K562 (cell line): ENCODE results near the gene COPA. TPM values are rescaled to one million over a fixed set of nuclear protein-coding genes. Genes with fewer than 3 reads are reported as not detected.

Source experiments
- ZBTB40 ChIP-seq, 2 experiments: fragments of 450-650 bp in 1 of 2; sonication (generic) in 1 of 2; formaldehyde crosslinking in 1 of 2; IDR thresholded peaks; 2 replicates each; pipeline versions ENCODE4 v1.7.1 to v1.9.0; 2016 to 2022; ENCODE audit warnings: inconsistent platforms in 1 of 2, mild to moderate bottlenecking in 1 of 2, missing genetic modification reagents in 1 of 2
- ZNF384 ChIP-seq: IDR thresholded peaks from 2 replicates; pipeline ENCODE4 v1.6.1; 2012; ENCODE audit warnings: low read depth, low read length, improper control_type of control experiment
- ZNF445 ChIP-seq: fragments of 250-450 bp; sonication (Bioruptor Pico); IDR thresholded peaks from 2 replicates; pipeline ENCODE4 v1.4.0; 2020; ENCODE audit warnings: low read depth, mild to moderate bottlenecking, moderate library complexity
- polyA plus RNA-seq, 8 experiments: library from polyadenylated mRNA; depleted of rRNA in 4 of 8; stranded (reverse) in 5 of 8; unstranded in 3 of 8; fragments of >200 nt; fragmentation: Nextera tagmentation in 2 of 8; fragmentation: Illumina TruSeq in 1 of 8; extraction: Ambion mirVana in 2 of 8; extraction: Trizol in 1 of 8; gene quantifications; 2 replicates each; pipeline versions ENCODE4 v1.2.1 to v1.2.3, GENCODE V29; 2011 to 2014; ENCODE audit warnings: inconsistent platforms in 1 of 8, missing spikeins in 1 of 8
- total RNA-seq, 7 experiments: library from RNA; depleted of rRNA in 6 of 7; stranded (reverse); fragments of >200 nt in 6 of 7; fragmentation: Illumina TruSeq in 2 of 7; extraction: Trizol in 2 of 7; gene quantifications; 2 replicates each; pipeline versions ENCODE4 v1.2.1 to v1.2.3, GENCODE V29; 2011 to 2021; ENCODE audit warnings: low replicate concordance in 1 of 7

Gene COPA
- total and polyA plus RNA-seq, 9 of the 15 experiments (the other 6 are each of a cell fraction or from before 2014, with no cell fraction given): 49.8 to 222 (median 110) TPM

GRCh38 chr1:160346463-160346862 is 3.4 kb upstream of the COPA start (continued):
- TF ChIP-seq ZBTB40 (IDR thresholded peaks at IDR 0.05) (peak; percentile 84), ZBTB40 (CRISPR knock-in tag; IDR thresholded peaks at IDR 0.05) (peak; percentile 83), ZNF384 (peak; percentile 66), ZNF445 (CRISPR knock-in tag) (no peak)
